Keratinocyte (primary cell): ENCODE results near the gene OGDHL. TPM values are rescaled to one million over a fixed set of nuclear protein-coding genes. Genes with fewer than 3 reads are reported as not detected.

Source experiments
- DNase-seq: peaks from one replicate; pipeline ENCODE4 v3.0.0-alpha.2; 2011; ENCODE audit warnings: low read depth, missing footprints, low spot score
- FAIRE-seq: peaks from 2 replicates; lab custom pipeline; 2011; peaks lifted over from hg19 to GRCh38; lab: Jason Lieb, UNC
- H2AFZ ChIP-seq: 2 replicates; pipeline ENCODE4 v1.6.0; 2012; ENCODE audit warnings: low read length, control low read depth, inconsistent platforms; ENCODE audit not compliant: control insufficient read depth
- H3K27ac ChIP-seq: 2 replicates; pipeline ENCODE4 v1.5.1; 2011; ENCODE audit warnings: low read length; ENCODE audit not compliant: control insufficient read depth, insufficient read depth
- H3K27me3 ChIP-seq: 3 replicates; pipeline ENCODE4 v1.6.0; 2011; ENCODE audit warnings: low read length; ENCODE audit not compliant: control insufficient read depth, insufficient read depth; ENCODE audit errors: extremely low read depth
- H3K36me3 ChIP-seq, 2 experiments: 2 replicates in 1 of 2; 3 replicates in 1 of 2; pipeline ENCODE4 v1.5.1; 2011; ENCODE audit warnings: low read length in 2 of 2, mild to moderate bottlenecking in 1 of 2; ENCODE audit not compliant: control insufficient read depth in 2 of 2, insufficient read depth in 2 of 2; ENCODE audit errors: extremely low read depth in 1 of 2
- H3K4me1 ChIP-seq: 3 replicates; pipeline ENCODE4 v1.5.1; 2011; ENCODE audit warnings: low read length; ENCODE audit not compliant: control insufficient read depth, insufficient read depth; ENCODE audit errors: extremely low read depth
- H3K4me2 ChIP-seq: 3 replicates; pipeline ENCODE4 v1.6.0; 2011; ENCODE audit warnings: low read depth, low read length; ENCODE audit not compliant: control insufficient read depth, insufficient read depth; ENCODE audit errors: extremely low read depth
- H3K4me3 ChIP-seq, 3 experiments: fragments of 200-600 bp in 1 of 3; sonication (generic) in 1 of 3; 2 replicates in 2 of 3; 3 replicates in 1 of 3; pipeline ENCODE4 v1.5.1; 2011 to 2016; ENCODE audit warnings: low read length in 3 of 3, mild to moderate bottlenecking in 3 of 3, control low read depth in 2 of 3, inconsistent platforms in 1 of 3, low read depth in 1 of 3, mixed read lengths in 1 of 3, mixed run types in 1 of 3, moderate library complexity in 1 of 3; ENCODE audit not compliant: control insufficient read depth in 2 of 3, insufficient read depth in 2 of 3; ENCODE audit errors: extremely low read depth in 1 of 3
- H3K79me2 ChIP-seq: 2 replicates; pipeline ENCODE4 v1.6.0; 2012; ENCODE audit warnings: low read length; ENCODE audit not compliant: control insufficient read depth, insufficient read depth
- H3K9ac ChIP-seq: 3 replicates; pipeline ENCODE4 v1.6.0; 2011; ENCODE audit warnings: low read length; ENCODE audit not compliant: control insufficient read depth, insufficient read depth; ENCODE audit errors: extremely low read depth
- H3K9me1 ChIP-seq: 3 replicates; pipeline ENCODE4 v1.6.0; 2011; ENCODE audit warnings: low read length; ENCODE audit not compliant: control insufficient read depth, insufficient read depth; ENCODE audit errors: extremely low read depth
- H3K9me3 ChIP-seq: 2 replicates; pipeline ENCODE4 v1.5.1; 2012; ENCODE audit warnings: low read depth, low read length; ENCODE audit not compliant: control insufficient read depth
- H4K20me1 ChIP-seq: 3 replicates; pipeline ENCODE4 v1.6.0; 2011; ENCODE audit warnings: low read length; ENCODE audit not compliant: control insufficient read depth, insufficient read depth; ENCODE audit errors: extremely low read depth
- EZH2 ChIP-seq: IDR thresholded peaks from one replicate; pipeline ENCODE4 v1.6.1; 2012; ENCODE audit warnings: inconsistent platforms, mild to moderate bottlenecking, low read length, moderate library complexity
- dilution Hi-C: fragments of 300-500 bp; cut with MboI; formaldehyde crosslinking; loops from one replicate; pipeline ENCODE4 v1.7.0; 2020; ENCODE audit warnings: low sequenced_read_pairs; ENCODE audit not compliant: extremely low pct_ligation_motif_present
- polyA plus RNA-seq, 5 experiments: library from polyadenylated mRNA; depleted of rRNA in 3 of 5; stranded (reverse) in 3 of 5; stranded (forward) in 1 of 5; unstranded in 1 of 5; fragments of >200 nt; gene quantifications; 1 replicate in 1 of 5; 2 replicates in 3 of 5; 3 replicates in 1 of 5; pipeline versions ENCODE4 v1.2.1 to v1.2.3, GENCODE V29; 2011 to 2012; ENCODE audit warnings: missing spikeins in 2 of 5, low read depth in 1 of 5, low replicate concordance in 1 of 5
- TF ChIP-seq, protein P1 (sequence below), 3 experiments: IDR thresholded peaks in 1 of 3; conservative IDR thresholded peaks in 1 of 3; optimal IDR thresholded peaks in 1 of 3; 2 replicates in 2 of 3; 3 replicates in 1 of 3; pipeline versions ENCODE3 to v1.5.1; 2011; ENCODE audit warnings: low read length in 3 of 3, mild to moderate bottlenecking in 3 of 3, moderate library complexity in 2 of 3, control low read depth in 1 of 3, inconsistent platforms in 1 of 3; ENCODE audit not compliant: insufficient read depth in 2 of 3; ENCODE audit errors: extremely low read depth in 1 of 3

The OGDHL gene
- polyA plus RNA-seq, 1 donor (not counting 4 experiments of a cell fraction or from before 2014, with no cell fraction given), result 0.09 TPM

DNA sequence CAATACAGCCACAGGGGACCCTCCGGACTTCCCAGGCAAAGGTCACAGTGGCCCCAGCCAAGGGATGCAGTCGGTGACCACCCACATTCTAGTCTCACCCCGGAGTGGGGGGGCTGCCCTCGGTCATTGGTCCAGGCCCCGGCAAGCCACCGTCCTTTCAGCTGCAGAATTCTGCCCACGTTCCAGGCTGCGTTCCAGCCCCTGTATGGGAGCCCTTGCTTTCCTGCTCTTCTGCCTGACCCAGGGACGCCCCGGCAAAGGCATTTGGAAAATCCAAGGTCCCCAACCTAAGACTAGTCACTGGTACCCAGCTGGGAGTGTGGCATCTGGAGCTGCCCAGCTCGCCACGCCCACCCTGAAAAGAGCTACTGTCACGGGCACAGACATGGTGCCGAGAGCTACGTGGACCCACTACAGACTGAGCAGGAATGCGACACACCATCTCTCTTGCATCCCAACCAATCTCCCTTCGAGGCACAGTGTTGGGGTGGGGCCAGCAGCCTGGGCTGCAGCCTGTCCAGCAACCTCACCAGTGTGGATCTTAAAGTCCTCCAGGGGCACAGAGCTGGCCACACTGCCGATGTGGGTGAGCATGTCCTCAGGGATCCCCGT is 18.6 kb downstream of the OGDHL start:
- Histone ChIP-seq H3K9me1 (no peaks in the 10 kb centered on the region), H3K79me2 (no peaks in the 10 kb centered on the region), H3K27ac (no peak overlapping the region), H3K4me3 (no peak overlapping the region), H3K27me3 (no peaks in the 10 kb centered on the region), H4K20me1 (no peaks in the 10 kb centered on the region), H3K4me2 (no peak overlapping the region), H3K9me3 (no peaks in the 10 kb centered on the region), H3K4me1 (no peaks in the 10 kb centered on the region), H3K36me3 (no peaks in the 10 kb centered on the region), H2AFZ (no peak overlapping the region), H3K9ac (no peak overlapping the region)
- DNase-seq (no peak), FAIRE-seq (no peak)
- TF ChIP-seq EZH2, result no peak
- TF ChIP-seq, protein P1, sequence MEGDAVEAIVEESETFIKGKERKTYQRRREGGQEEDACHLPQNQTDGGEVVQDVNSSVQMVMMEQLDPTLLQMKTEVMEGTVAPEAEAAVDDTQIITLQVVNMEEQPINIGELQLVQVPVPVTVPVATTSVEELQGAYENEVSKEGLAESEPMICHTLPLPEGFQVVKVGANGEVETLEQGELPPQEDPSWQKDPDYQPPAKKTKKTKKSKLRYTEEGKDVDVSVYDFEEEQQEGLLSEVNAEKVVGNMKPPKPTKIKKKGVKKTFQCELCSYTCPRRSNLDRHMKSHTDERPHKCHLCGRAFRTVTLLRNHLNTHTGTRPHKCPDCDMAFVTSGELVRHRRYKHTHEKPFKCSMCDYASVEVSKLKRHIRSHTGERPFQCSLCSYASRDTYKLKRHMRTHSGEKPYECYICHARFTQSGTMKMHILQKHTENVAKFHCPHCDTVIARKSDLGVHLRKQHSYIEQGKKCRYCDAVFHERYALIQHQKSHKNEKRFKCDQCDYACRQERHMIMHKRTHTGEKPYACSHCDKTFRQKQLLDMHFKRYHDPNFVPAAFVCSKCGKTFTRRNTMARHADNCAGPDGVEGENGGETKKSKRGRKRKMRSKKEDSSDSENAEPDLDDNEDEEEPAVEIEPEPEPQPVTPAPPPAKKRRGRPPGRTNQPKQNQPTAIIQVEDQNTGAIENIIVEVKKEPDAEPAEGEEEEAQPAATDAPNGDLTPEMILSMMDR (optimal IDR thresholded peaks at IDR 0.05 in 1 of 3, IDR thresholded peaks at IDR 0.05 in 1 of 3, conservative IDR thresholded peaks at IDR 0.05 in 1 of 3; ENCODE audit: extremely low read depth in 1 of 3, insufficient read depth in 2 of 3, low read length in 3 of 3), result no peak
- dilution Hi-C loops, result no loop called here

DNA sequence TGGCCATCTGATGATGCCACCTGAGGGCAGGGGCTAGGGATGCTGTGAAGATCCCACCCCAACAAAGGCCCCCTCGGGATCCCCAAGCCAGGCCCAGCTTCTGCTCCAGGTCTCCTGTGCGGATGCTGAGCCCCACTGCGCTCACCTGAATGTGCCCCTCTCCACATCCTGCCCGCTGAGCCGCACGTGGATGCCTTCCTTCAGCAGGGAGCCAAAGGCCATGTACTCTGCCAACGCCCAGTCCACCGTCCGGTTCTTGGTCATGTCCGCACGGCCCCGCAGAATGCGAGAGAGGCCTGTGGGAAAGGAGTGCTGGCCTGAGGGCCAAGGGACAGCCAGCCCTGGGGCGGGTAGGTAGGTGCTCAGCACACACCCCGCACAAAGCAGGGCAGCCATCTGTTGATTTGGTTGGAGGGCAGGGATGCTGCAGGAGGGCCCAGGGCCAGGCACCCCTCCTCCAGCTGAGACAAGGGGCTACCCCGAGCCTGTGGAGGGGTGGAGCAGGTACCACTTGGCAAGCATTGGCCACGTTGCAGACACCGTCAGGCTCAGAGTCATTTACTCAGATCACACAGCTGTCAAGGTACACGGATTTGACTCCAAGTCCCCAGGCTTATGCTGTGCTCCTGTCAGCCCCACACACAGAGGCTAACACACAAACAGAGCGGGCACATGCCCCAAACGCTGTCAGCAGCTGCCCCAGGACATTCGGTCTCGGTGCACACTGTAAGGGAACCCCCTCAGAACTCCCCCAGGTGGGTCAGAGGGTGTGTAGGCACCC is 19.2 kb downstream of the OGDHL start:
- Histone ChIP-seq H4K20me1 (no peaks in the 10 kb centered on the region), H3K27ac (no peak overlapping the region), H3K4me1 (no peaks in the 10 kb centered on the region), H3K36me3 (no peaks in the 10 kb centered on the region), H2AFZ (no peak overlapping the region), H3K9ac (no peak overlapping the region), H3K9me3 (no peaks in the 10 kb centered on the region), H3K79me2 (no peaks in the 10 kb centered on the region), H3K4me3 (no peak overlapping the region), H3K4me2 (no peak overlapping the region), H3K9me1 (no peaks in the 10 kb centered on the region), H3K27me3 (no peaks in the 10 kb centered on the region)
- TF ChIP-seq EZH2, result no peak
- TF ChIP-seq, protein P1 (optimal IDR thresholded peaks at IDR 0.05 in 1 of 3, IDR thresholded peaks at IDR 0.05 in 1 of 3, conservative IDR thresholded peaks at IDR 0.05 in 1 of 3; ENCODE audit: extremely low read depth in 1 of 3, insufficient read depth in 2 of 3, low read length in 3 of 3), result no peak
- DNase-seq (no peak), FAIRE-seq (no peak)
- dilution Hi-C loops, result no loop called here
